B cell (primary cell): Measurements from ENCODE around the gene RAP1GAP. TPM values are rescaled to one million over a fixed set of nuclear protein-coding genes. Genes with fewer than 3 reads are reported as not detected.

Experiments used
- ATAC-seq: fragments of 200-7000 bp; cut with Tn5 transposase; one replicate; pipeline ENCODE4 v1.10.0; 2021; ENCODE audit warnings: low read depth, mild to moderate bottlenecking, moderate number of reproducible peaks, moderate library complexity
- CTCF ChIA-PET: fragments of 350-600 bp; sonication (Branson Sonifier 250); formaldehyde crosslinking; loops from one replicate; lab custom pipeline; 2021; ENCODE audit warnings: antibody characterized with exemption, inconsistent platforms; lab: Charles Lee
- POLR2A ChIA-PET: fragments of 350-600 bp; sonication (Branson Sonifier 250); formaldehyde crosslinking; loops from one replicate; lab custom pipeline; 2021; ENCODE audit warnings: antibody characterized with exemption; lab: Charles Lee
- DNase-seq: peaks from one replicate; pipeline ENCODE4 v3.0.0; 2013
- H2AFZ ChIP-seq: 2 replicates; pipeline ENCODE4 v1.6.1; 2012; ENCODE audit warnings: mild to moderate bottlenecking, low read depth, low read length; ENCODE audit not compliant: insufficient read depth, poor library complexity, severe bottlenecking
- H3K27ac ChIP-seq, 2 donors: 1 replicate in 1 of 2; 2 replicates in 1 of 2; pipeline ENCODE4 v1.5.1; 2012 to 2013; ENCODE audit warnings: low read length in 2 of 2, mild to moderate bottlenecking in 2 of 2, moderate library complexity in 1 of 2
- H3K27me3 ChIP-seq, 4 experiments: fragments of 200-600 bp in 1 of 4; sonication (generic) in 1 of 4; replicated peaks in 1 of 4; 1 replicate in 2 of 4; 2 replicates in 2 of 4; pipeline versions ENCODE4 v1.6.1 to v1.7.0; 2013 to 2016; ENCODE audit warnings: low read length in 3 of 4, mild to moderate bottlenecking in 2 of 4, mixed read lengths in 1 of 4, moderate library complexity in 1 of 4; ENCODE audit not compliant: insufficient read depth in 4 of 4, control insufficient read depth in 3 of 4; ENCODE audit errors: control extremely low read depth in 1 of 4
- H3K36me3 ChIP-seq, 2 experiments: replicated peaks in 1 of 2; 1 replicate in 1 of 2; 2 replicates in 1 of 2; pipeline versions ENCODE4 v1.6.1 to v1.7.1; 2013; ENCODE audit warnings: low read length in 1 of 2; ENCODE audit not compliant: insufficient read depth in 2 of 2, control insufficient read depth in 1 of 2; ENCODE audit errors: control extremely low read depth in 1 of 2, extremely low read depth in 1 of 2
- H3K4me1 ChIP-seq, 2 donors: fragments of 200-600 bp in 1 of 2; sonication (generic) in 1 of 2; 1 replicate in 1 of 2; 2 replicates in 1 of 2; pipeline versions ENCODE4 v1.5.1 to v1.6.1; 2013 to 2017; ENCODE audit warnings: low read length in 2 of 2; ENCODE audit not compliant: control insufficient read depth in 2 of 2, insufficient read depth in 2 of 2
- H3K4me2 ChIP-seq: replicated peaks from 2 replicates; pipeline ENCODE3; 2012; ENCODE audit warnings: mild to moderate bottlenecking, low read depth, low read length; ENCODE audit not compliant: poor library complexity, severe bottlenecking
- H3K4me3 ChIP-seq, 5 experiments: fragments of 200-600 bp in 1 of 5; sonication (generic) in 1 of 5; 1 replicate in 3 of 5; 2 replicates in 2 of 5; pipeline versions ENCODE4 v1.5.1 to v1.7.0; 2011 to 2016; ENCODE audit warnings: low read length in 4 of 5, mild to moderate bottlenecking in 4 of 5, low read depth in 2 of 5, control low read depth in 1 of 5, moderate library complexity in 1 of 5; ENCODE audit not compliant: insufficient read depth in 1 of 5; ENCODE audit errors: control extremely low read depth in 1 of 5, extremely low read depth in 1 of 5
- H3K79me2 ChIP-seq: fragments of 200-600 bp; sonication (generic); one replicate; pipeline ENCODE4 v1.6.0; 2016; ENCODE audit warnings: low read length; ENCODE audit not compliant: control insufficient read depth, insufficient read depth
- H3K9ac ChIP-seq: fragments of 200-600 bp; sonication (generic); 2 replicates; pipeline ENCODE4 v1.6.1; 2017; ENCODE audit warnings: mild to moderate bottlenecking, low read length, moderate library complexity
- H3K9me3 ChIP-seq, 3 donors: one replicate each; pipeline versions ENCODE4 v1.6.1 to v1.7.1; 2013; ENCODE audit warnings: low read length in 2 of 3; ENCODE audit not compliant: control insufficient read depth in 2 of 3, insufficient read depth in 1 of 3; ENCODE audit errors: control extremely low read depth in 1 of 3
- H4K20me1 ChIP-seq: 2 replicates; pipeline ENCODE4 v1.6.0; 2012; ENCODE audit warnings: mild to moderate bottlenecking, low read length; ENCODE audit not compliant: insufficient read depth, control insufficient read depth, poor library complexity, severe bottlenecking
- H3K27ac Mint-ChIP-seq: one replicate; pipeline ENCODE4 v1.8.0; 2021; ENCODE audit warnings: mixed read lengths
- H3K27me3 Mint-ChIP-seq: one replicate; pipeline ENCODE4 v1.8.0; 2021; ENCODE audit warnings: mixed read lengths
- H3K4me1 Mint-ChIP-seq: one replicate; pipeline ENCODE4 v1.8.0; 2021; ENCODE audit warnings: mixed read lengths
- H3K4me3 Mint-ChIP-seq: one replicate; pipeline ENCODE4 v1.8.0; 2021; ENCODE audit warnings: mixed read lengths
- H3K9me3 Mint-ChIP-seq: one replicate; pipeline ENCODE4 v1.8.0; 2022; ENCODE audit warnings: mixed read lengths; ENCODE audit not compliant: insufficient read depth
- CTCF ChIP-seq: fragments of 200-600 bp; IDR thresholded peaks from one replicate; pipeline ENCODE4 v1.8.0; 2022; ENCODE audit warnings: antibody characterized with exemption, mild to moderate bottlenecking
- EZH2 ChIP-seq: IDR thresholded peaks from 2 replicates; pipeline ENCODE4 v1.6.1; 2012; ENCODE audit warnings: borderline replicate concordance, low read depth, mild to moderate bottlenecking, moderate library complexity, low read length; ENCODE audit not compliant: insufficient read depth, poor library complexity, severe bottlenecking
- WGBS: methylation state at CpG from one replicate; pipeline ENCODE4 v1.1.5; 2013; ENCODE audit warnings: missing lambda C conversion rate; ENCODE audit not compliant: insufficient coverage; 5-methylcytosine and 5-hydroxymethylcytosine counted together
- intact Hi-C: fragments of 100-400 bp; cut with micrococcal nuclease; formaldehyde crosslinking; loops from one replicate; pipeline ENCODE4 v1.10.0; 2022
- polyA plus RNA-seq: library from polyadenylated mRNA; depleted of rRNA; stranded (reverse); fragments of >200 nt; gene quantifications from 2 replicates; pipeline ENCODE4 v1.2.3, GENCODE V29; 2012
- total RNA-seq, 2 donors: library from RNA; stranded (reverse); fragments of 120-200 nt in 1 of 2; gene quantifications; 1 replicate in 1 of 2; 2 replicates in 1 of 2; pipeline versions ENCODE4 v1.2.3 to v1.2.4, GENCODE V29; 2013 to 2022

Gene RAP1GAP
- total and polyA plus RNA-seq, 2 donors (not counting 1 experiment from before 2014, with no cell fraction given) = 0.07 to 0.09 TPM

GRCh38 chr1:21653744-21654100, 15.4 kb downstream of the RAP1GAP start:
- no peaks in the 10 kb centered on the region for H4K20me1 ChIP-seq
- H3K36me3 ChIP-seq = no peaks in the 10 kb centered on the region
- H2AFZ ChIP-seq = no peak overlapping the region
- DNase-seq (no peak), ATAC-seq (no peak)
- no peak for TF ChIP-seq CTCF
- no peak for TF ChIP-seq EZH2
- peaks cover 0 to 10% (median 0%) of the 10 kb centered on the region in 3 donors for H3K9me3 ChIP-seq
- no peak overlapping the region for H3K4me3 Mint-ChIP-seq
- POLR2A ChIA-PET = interaction anchor here (0.6 kb wide), 1 partner anchor 966 kb away, joined by 3 read pairs; no protein-coding TSS in a partner anchor
- no peak overlapping the region for H3K9ac ChIP-seq
- no peak overlapping the region for H3K4me2 ChIP-seq
- H3K27ac ChIP-seq = no peak overlapping the region
- 79% methylated on average over 6 of the region's 6 CpGs for WGBS
- H3K4me1 ChIP-seq = peaks cover 12 to 13% of the 10 kb centered on the region in 2 donors
- H3K27me3 ChIP-seq = peaks cover 0 to 35% (median 13%) of the 10 kb centered on the region in 4 experiments
- no peaks in the 10 kb centered on the region for H3K79me2 ChIP-seq
- CTCF ChIA-PET = no interaction called here
- H3K4me3 ChIP-seq = no peak overlapping the region
- H3K4me1 Mint-ChIP-seq = peaks cover 18% of the 10 kb centered on the region
- H3K27ac Mint-ChIP-seq = no peak overlapping the region
- H3K27me3 Mint-ChIP-seq = peaks cover 19% of the 10 kb centered on the region
- intact Hi-C loops = loop anchor here (10.0 kb wide), 1 partner anchor 289 kb away; no protein-coding TSS in a partner anchor
- no peaks in the 10 kb centered on the region for H3K9me3 Mint-ChIP-seq

GRCh38 chr1:21652937-21653743, 16.0 kb downstream of the RAP1GAP start:
- POLR2A ChIA-PET = interaction anchor here (0.6 kb wide), 1 partner anchor 965 kb away, joined by 3 read pairs; no protein-coding TSS in a partner anchor
- ATAC-seq (no peak), DNase-seq (no peak)
- Histone ChIP-seq H3K9me3 (peaks cover 0 to 11% (median 0%) of the 10 kb centered on the region in 3 donors), H3K4me3 (no peak overlapping the region), H3K27me3 (peaks cover 0 to 40% (median 14%) of the 10 kb centered on the region in 4 experiments), H3K9ac (no peak overlapping the region), H2AFZ (no peak overlapping the region), H3K36me3 (no peaks in the 10 kb centered on the region), H4K20me1 (no peaks in the 10 kb centered on the region), H3K79me2 (no peaks in the 10 kb centered on the region), H3K4me2 (peak overlapping the region; percentile 78), H3K27ac (no peak overlapping the region), H3K4me1 (peaks cover 12 to 13% of the 10 kb centered on the region in 2 donors)
- Mint-ChIP-seq H3K4me3 (peak overlapping the region; percentile 83), H3K27ac (no peak overlapping the region), H3K4me1 (peaks cover 18% of the 10 kb centered on the region), H3K9me3 (no peaks in the 10 kb centered on the region), H3K27me3 (peaks cover 23% of the 10 kb centered on the region)
- no peak for TF ChIP-seq EZH2
- TF ChIP-seq CTCF = no peak
- CTCF ChIA-PET = no interaction called here
- WGBS = 61% methylated on average over 9 of the region's 10 CpGs
- intact Hi-C loops = loop anchor here (10.0 kb wide), 1 partner anchor 288 kb away; no protein-coding TSS in a partner anchor
